GM19468 (cell line): Measurements from ENCODE around the gene MUC6.
"Not testable (repeated sequence)": the region's sequence is repeated elsewhere in the genome, so short reads cannot be mapped to it uniquely, and the experiment has no call there.

Experiments used
- ATAC-seq: cut with Tn5 transposase; IDR thresholded peaks from one replicate; pipeline ENCODE4 v1.9.1; 2021; ENCODE audit warnings: mild to moderate bottlenecking, moderate library complexity, moderate number of reproducible peaks; ENCODE audit not compliant: unreplicated experiment; ENCODE audit errors: extremely low read depth

Gene MUC6

DNA sequence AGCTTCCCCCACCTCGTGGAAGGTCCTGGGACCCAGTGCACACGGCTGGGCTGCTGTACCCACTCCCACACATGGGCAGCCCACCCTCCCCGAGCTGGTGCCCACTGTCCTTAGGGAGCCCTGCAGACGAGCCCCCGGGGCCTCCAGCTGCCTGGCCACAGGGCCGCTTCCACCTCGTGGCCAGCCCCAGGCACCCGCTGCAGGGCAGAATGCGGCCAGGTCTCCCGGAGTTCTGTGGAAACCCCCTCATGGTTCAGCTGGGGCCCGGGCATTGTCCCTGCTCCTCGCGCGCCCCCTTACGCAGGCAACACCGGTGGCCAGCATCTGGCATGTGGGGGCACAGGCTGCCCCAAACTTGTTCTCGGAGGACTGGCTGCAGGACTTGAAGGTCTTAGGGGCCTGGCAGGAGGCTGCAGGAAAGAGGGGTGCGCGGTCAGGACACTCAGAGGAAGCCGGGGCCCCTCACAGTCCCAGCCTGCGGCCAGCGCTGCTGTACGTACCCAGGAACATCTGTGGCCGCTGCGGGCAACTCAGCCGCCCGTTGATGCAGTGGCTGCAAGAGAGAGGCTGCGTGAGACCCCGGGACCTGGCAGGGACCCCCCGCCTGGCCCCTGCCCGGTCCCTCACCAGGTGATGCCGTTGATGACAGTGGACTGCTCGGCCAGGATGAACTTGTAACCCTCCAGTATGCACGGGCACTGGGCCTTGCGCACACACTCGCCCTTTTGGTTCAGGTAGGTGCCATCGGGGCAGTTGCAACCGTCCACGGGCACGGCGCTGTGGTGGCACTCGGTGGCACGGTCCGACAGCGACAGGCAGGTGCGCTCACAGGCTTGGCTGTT, 9.7 kb downstream of the MUC6 start:
- no peak for ATAC-seq

DNA sequence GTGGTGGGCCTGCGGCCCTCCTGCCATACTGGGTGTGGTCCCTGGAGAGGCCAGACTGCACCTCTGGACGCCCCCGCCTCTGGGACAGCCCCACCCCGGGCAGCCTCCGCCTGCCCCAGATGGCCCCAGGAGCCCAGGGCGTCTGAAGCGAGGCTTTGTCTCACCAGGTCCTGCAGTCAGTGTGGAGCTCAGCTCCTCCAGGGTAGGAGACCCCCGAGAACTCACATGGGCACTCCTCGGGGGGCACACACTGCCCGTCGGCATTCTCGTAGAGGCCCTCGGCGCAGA, 10.4 kb downstream of the MUC6 start:
- no peak for ATAC-seq

GRCh38 chr11:1025410-1026162, 10.9 kb downstream of the MUC6 start:
- ATAC-seq: no peak

- no peak for ATAC-seq
Measured at GRCh38 chr11:1024597-1025409, 11.7 kb downstream of the MUC6 start.

DNA sequence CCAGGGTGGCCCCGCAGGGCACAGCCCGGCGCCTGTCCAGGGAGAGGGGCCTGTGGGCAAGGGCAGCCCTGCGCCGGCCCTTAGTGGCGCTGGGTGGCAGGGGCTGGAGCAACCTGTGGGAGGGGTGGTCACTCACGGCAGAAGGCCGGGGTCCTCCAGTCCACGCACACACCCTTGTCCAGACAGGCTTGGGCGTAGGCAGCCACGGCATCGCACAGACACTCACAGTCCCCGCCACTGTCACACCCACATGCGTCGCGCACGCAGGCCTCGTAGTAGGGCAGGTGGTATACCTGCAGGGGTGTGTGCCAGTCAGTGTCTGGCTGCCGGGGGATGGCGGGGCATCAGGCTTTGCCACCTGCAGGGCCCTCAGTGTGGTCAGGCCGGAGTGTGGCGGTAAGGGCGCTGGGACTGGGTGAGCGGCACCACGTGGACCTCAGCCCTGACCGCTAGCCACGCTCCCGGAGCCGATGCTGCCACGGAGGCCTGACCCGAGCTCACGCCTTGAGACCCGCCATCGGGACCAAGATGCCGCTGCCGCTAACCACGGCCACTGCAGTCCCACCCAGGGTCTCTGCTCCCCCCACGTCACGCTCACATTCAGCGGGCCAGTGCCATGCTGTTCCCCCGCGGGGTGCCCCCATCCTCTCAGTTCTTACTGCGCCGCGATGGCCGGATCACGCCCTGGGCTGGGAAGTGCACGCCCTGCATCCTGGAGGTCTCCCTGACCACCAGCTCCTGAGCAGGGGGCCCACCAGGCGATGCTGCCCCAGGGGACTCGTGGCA, 12.5 kb downstream of the MUC6 start:
- ATAC-seq: no peak

DNA sequence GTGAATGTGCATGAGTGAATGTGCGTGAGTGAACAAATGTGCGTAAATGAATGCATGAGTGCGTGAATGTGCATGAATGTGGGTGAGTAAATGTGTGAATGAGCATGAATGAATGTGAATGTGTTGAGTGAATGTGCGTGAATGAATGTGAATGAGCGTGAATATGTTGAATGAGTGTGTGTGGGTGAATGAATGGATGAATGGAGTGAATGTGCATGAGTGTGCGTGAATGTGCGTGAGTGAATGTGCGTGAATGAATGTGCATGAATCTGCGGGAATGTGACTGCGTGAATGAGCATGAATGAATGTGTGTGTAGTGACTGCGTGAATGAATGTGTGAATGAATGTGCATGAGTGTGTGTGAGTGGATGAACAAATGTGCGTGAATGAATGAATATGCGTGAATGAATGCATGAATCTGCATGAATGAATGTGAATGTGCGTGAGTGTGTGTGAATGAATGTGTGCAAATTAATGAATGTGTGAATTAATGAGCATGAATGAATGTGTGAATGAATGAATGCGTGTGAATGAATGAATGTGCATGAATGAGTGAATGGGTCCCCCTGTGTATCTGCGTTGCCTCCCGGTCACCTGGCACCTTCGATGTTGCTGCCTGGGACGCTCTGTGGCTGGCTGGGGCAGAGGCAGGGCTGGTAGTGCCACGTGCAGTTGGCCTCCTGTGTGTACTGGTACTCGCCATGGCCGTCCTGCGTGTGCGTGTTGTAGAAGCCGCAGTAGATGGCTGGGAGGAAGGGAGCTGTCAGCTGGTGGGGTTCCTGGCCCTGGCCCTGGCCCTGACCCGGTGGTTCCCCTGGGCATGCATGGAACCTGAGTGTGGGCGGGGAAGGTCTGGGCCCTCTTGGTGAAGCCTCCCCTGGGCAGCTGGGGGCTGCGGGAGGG, 13.4 kb downstream of the MUC6 start:
- no peak for ATAC-seq

DNA sequence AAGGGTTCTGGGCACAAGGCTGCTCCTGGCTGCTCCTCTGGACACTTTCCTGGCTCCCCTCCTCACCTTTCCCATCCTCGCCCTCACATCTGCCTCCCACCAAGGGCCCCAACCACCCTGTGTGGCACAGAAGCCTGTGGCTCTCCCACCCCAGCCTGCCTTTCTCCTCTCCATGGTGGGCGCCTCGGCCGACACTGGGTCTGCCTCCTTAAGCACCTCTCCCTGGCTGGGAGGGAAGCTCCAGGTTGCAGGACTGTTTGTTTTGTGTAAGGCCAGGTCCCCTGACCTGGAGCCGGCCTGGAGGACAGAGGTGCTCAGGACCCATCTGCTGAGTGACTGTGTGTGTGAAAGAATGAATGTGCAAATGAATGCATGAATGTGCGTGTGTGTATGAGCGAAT, 14.1 kb downstream of the MUC6 start:
- ATAC-seq: no peak

DNA sequence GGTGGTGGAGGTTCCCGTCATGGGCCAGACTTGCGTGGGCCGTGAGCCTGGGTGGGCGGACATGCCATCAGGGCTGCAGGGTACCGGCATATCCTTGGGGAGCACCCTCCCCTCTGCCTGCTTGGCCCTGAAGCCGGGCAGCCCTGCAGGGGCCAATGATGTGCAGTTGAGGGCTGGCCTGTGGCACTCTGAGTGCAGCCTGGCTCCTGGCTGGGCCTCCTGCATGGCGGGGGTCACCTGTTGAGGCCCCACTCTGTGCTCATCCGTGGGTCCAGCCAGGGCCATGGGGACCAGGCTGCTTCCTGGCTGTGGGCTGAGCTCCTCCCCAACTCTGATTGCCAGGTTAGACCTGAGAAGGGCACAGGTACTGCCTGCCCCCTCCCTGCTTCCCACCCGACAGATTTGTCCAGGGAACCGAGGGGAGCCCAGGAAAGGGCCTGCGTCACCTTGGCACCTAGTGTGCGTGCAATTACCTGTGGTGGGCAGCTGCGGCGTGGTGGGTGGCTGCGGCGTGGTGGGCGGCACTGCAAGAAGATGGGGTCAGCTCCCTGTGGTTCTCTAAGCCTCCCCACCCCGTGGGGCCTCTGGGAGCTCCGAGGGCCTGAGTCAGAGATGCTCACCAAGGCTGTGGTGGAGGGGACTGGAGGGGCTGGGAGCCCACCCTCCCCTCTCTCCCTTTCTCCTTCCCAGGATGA, 16.2 kb downstream of the MUC6 start:
- no peak for ATAC-seq

DNA sequence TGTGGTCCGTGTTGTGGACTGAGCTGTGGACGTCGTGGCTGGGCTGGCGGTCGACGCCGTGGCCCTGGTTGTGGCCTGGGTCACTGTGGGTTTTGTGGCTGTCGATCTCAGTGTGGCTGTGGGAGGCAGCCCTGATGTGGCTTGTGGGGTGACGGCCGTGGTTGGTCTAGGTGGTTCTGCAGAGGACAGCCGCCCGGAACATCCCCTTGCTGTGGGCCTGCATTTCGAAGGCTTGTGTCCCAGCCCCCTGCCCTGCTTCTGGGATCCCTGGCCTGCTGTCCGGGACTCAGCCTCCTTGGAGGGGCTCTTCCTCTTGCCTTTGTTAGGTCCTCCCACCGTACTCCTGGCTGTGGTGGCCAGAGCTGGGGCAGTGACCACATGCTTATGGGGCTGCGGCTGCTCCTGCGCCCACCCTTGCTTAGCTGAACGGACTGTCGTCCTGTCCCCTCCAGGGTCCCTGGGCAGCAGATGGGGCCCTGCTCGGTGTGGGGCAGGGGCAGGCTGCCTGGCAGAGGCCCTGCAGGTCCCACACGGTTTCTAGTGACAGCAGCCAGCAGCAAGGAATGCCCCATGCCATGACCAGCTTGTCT, 17.1 kb downstream of the MUC6 start:
- ATAC-seq: no peak

DNA sequence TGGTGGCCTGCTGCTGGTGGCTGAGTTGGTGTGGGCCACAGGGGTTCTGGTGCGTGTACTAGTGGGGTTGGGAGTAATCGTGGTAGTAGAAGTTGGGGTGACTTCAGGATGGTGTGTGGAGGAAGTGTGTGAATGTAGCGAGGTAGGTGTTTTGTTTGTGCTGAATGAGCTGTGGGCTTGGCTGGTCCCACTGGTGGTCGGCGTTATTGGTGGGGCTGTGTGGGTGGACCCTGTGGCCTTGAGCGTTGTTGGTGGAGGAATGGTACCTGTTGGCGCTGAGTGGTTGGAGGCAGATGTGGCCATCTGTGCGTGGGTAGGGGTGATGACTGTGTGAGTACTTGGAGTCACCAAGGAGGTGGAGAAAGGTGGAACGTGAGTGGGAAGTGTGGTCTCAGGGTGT, 18.4 kb downstream of the MUC6 start:
- no peak for ATAC-seq

GRCh38 chr11:1017269-1018005, 19.1 kb downstream of the MUC6 start:
- no peak for ATAC-seq

GRCh38 chr11:1016610-1017126, 19.9 kb downstream of the MUC6 start:
- ATAC-seq: not testable (repeated sequence)

DNA sequence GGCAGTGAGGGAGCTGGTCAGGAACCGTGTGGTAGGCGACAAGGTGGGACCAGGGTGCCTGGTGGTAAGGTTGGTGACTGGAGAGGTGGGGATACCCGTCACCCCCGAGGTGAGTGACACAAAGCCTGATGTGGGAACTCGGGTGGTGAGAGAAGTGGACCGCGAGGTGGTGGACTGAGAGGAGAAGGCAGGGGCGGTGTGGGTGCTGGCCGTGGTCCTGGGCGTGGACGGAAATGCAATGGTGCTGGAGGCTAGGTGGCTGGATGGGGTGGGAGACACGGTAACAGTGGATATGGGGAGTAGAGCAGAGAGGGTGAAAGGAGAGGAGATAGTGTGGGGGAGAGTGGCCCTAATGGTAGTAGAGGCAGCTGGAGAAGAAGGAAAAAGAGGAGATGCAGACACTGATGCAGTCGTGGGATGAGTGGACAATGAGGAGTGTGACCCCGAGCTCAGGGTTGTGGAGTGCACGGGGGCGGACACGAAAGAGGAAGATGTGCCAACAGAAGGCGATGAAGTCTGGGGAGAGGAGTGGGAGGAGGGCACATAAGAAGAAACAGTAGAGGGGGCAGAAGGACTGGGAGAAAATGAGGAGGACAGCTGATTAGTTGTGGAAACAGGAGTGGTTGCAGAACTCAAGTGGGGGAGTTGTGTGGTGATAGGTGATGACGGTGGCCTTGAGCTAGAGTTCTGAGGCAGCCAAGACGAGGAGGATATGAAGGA, 20.5 kb downstream of the MUC6 start:
- no peak for ATAC-seq

- no peak for ATAC-seq
Measured at GRCh38 chr11:1015064-1015463, 21.5 kb downstream of the MUC6 start.

DNA sequence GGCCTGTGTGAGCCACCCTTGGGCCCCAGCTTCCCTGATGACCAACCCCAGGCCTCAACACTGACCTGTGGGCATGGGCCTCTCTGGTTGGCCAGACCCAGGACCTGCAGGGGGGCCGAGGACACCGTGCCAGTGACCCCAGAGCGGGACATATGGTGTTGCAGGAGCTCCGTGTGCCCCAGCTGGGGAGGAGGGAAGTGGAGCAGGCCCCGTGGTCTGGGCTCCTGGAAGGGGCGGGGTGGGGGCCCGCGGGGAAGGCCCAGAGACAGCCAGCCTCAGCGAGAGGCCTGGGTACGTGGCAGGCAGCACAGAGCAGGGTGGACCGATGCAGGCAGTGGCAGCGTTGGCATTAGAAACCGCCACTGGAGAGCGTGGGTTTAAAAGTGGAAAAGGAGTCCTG, 22.2 kb downstream of the MUC6 start:
- no peak for ATAC-seq

GRCh38 chr11:1013631-1013935, 22.9 kb downstream of the MUC6 start:
- no peak for ATAC-seq
